Psoas muscle (tissue), 8 donors: ENCODE results near the gene DOK7. TPM values are rescaled to one million over a fixed set of nuclear protein-coding genes. Genes with fewer than 3 reads are reported as not detected.

Experiments
- ATAC-seq, 4 donors: fragments of 200-7000 bp; cut with Tn5 transposase; one replicate each; pipeline ENCODE4 v1.9.1; 2020; ENCODE audit warnings: moderate library complexity in 3 of 4, mild to moderate bottlenecking in 2 of 4
- DNase-seq, 2 donors: peaks; one replicate each; pipeline ENCODE4 v3.0.0-alpha.2; 2020
- H3K27ac ChIP-seq: fragments of 200-600 bp; one replicate; pipeline ENCODE4 v1.8.0; 2022
- H3K27me3 ChIP-seq, 3 donors: fragments of 200-600 bp in 1 of 3; one replicate each; pipeline versions ENCODE4 v1.6.1 to v1.8.0; 2013 to 2022; ENCODE audit warnings: low read length in 2 of 3, mild to moderate bottlenecking in 2 of 3, moderate library complexity in 1 of 3; ENCODE audit not compliant: insufficient read depth in 3 of 3
- H3K36me3 ChIP-seq, 2 donors: fragments of 200-600 bp in 1 of 2; one replicate each; pipeline versions ENCODE4 v1.6.1 to v1.8.0; 2013 to 2022; ENCODE audit warnings: low read depth in 1 of 2, mild to moderate bottlenecking in 1 of 2, moderate library complexity in 1 of 2; ENCODE audit not compliant: insufficient read depth in 1 of 2
- H3K4me1 ChIP-seq: fragments of 200-600 bp; one replicate; pipeline ENCODE4 v1.8.0; 2022
- H3K4me3 ChIP-seq: fragments of 200-600 bp; one replicate; pipeline ENCODE4 v1.8.0; 2022; ENCODE audit warnings: mild to moderate bottlenecking
- H3K9me3 ChIP-seq: fragments of 200-600 bp; one replicate; pipeline ENCODE4 v1.8.0; 2022
- CTCF ChIP-seq: fragments of 200-600 bp; IDR thresholded peaks from one replicate; pipeline ENCODE4 v1.8.0; 2022; ENCODE audit warnings: antibody characterized with exemption
- WGBS, 3 donors: extraction: QIAGEN DNeasy Blood & Tissue Kit; methylation state at CpG; one replicate each; pipeline versions ENCODE4 v1.1.6 to v1.1.7; 2013; 5-methylcytosine and 5-hydroxymethylcytosine counted together
- intact Hi-C, 2 donors: fragments of 100-400 bp; cut with DNase I; formaldehyde crosslinking; loops; one replicate each; pipeline versions ENCODE4 v1.11.0 to v1.14.2; 2022
- polyA plus RNA-seq, 3 donors: library from polyadenylated mRNA; stranded (reverse); fragments of 200-250 nt; gene quantifications; one replicate each; pipeline ENCODE4 v1.2.3, GENCODE V29; 2013
- total RNA-seq, 4 donors: library from RNA; stranded (reverse); fragmentation: NEBNext Ultra II Directional in 2 of 4; extraction: Animal tissue kit (Norgen Biotek cat#: 25700) in 2 of 4; gene quantifications; one replicate each; pipeline versions ENCODE4 v1.2.1 to v1.2.4, GENCODE V29; 2021 to 2023
- donor health status: healthy with polysubstance abuse.
- donor health status: DM: no; HTN: no; CAD: no; lungs with moderate emphysema.
- donor health status: Bipolar disorder and iron deficiency.
- donor health status: healthy.
- donor health status: DM: yes; HTN: yes; CAD: no.
- donor health status: DM: no; HTN: no; CAD: no.
- donor health status: DM: no; HTN: no; CAD: no.
- donor health status: DM: yes; HTN: yes; CAD: no.

Gene DOK7
- total and polyA plus RNA-seq, 7 donors, result 3.4 to 48.6 (median 21.5) TPM

- intact Hi-C loops, result no loop called here
- ATAC-seq (no peak), DNase-seq (peak in 1 of 2 donors; percentile 6)
- 79 to 84% (median 82%) methylated on average over 12 to 13 of the region's 13 CpGs for WGBS, 3 donors
- H3K4me3 ChIP-seq, result no peak overlapping the region
- H3K27ac ChIP-seq, result no peak overlapping the region
- peaks cover 11% of the 10 kb centered on the region for H3K4me1 ChIP-seq
- H3K36me3 ChIP-seq, result peaks cover 0 to 7% of the 10 kb centered on the region in 2 donors
- H3K9me3 ChIP-seq, result no peaks in the 10 kb centered on the region
- no peaks in the 10 kb centered on the region for H3K27me3 ChIP-seq
- TF ChIP-seq CTCF, result no peak
Observed at GRCh38 chr4:3473996-3474765, 11.1 kb downstream of the DOK7 start.

GRCh38 chr4:3475041-3475712 is 12.1 kb downstream of the DOK7 start:
- intact Hi-C loops, result no loop called here
- peaks cover 0 to 7% of the 10 kb centered on the region in 2 donors for H3K36me3 ChIP-seq
- ATAC-seq (no peak), DNase-seq (peak; percentile 12 to 34)
- H3K9me3 ChIP-seq, result no peaks in the 10 kb centered on the region
- H3K4me1 ChIP-seq, result peaks cover 14% of the 10 kb centered on the region
- 78 to 89% (median 81%) methylated on average over 15 of the region's 15 CpGs for WGBS, 3 donors
- no peak for TF ChIP-seq CTCF
- H3K4me3 ChIP-seq, result no peak overlapping the region
- H3K27ac ChIP-seq, result no peak overlapping the region
- H3K27me3 ChIP-seq, result no peaks in the 10 kb centered on the region

- Histone ChIP-seq H3K9me3 (no peaks in the 10 kb centered on the region), H3K36me3 (peaks cover 0 to 7% of the 10 kb centered on the region in 2 donors), H3K4me3 (no peak overlapping the region), H3K27ac (no peak overlapping the region), H3K4me1 (peaks cover 20% of the 10 kb centered on the region), H3K27me3 (no peaks in the 10 kb centered on the region)
- peak; percentile 10 to 44 for DNase-seq
- intact Hi-C loops, result no loop called here
- no peak for TF ChIP-seq CTCF
- 78 to 83% (median 80%) methylated on average over 19 to 22 of the region's 22 CpGs for WGBS, 3 donors
- ATAC-seq, result no peak
Observed at GRCh38 chr4:3475713-3476260, 12.7 kb downstream of the DOK7 start.

GRCh38 chr4:3476341-3476747 is 13.2 kb downstream of the DOK7 start:
- DNase-seq (peak; percentile 8 to 39), ATAC-seq (no peak)
- 82 to 85% (median 83%) methylated on average over 22 of the region's 22 CpGs for WGBS, 3 donors
- intact Hi-C loops, result no loop called here
- H3K27ac ChIP-seq, result no peak overlapping the region
- peaks cover 26% of the 10 kb centered on the region for H3K4me1 ChIP-seq
- H3K27me3 ChIP-seq, result no peaks in the 10 kb centered on the region
- H3K36me3 ChIP-seq, result peaks cover 0 to 7% of the 10 kb centered on the region in 2 donors
- TF ChIP-seq CTCF, result no peak
- no peak overlapping the region for H3K4me3 ChIP-seq
- H3K9me3 ChIP-seq, result no peaks in the 10 kb centered on the region
